Caco-2 (cell line): Measurements from ENCODE around the gene CNTN6. TPM values are rescaled to one million over a fixed set of nuclear protein-coding genes. Genes with fewer than 3 reads are reported as not detected.

Experiments used
- BruUV-seq: library from RNA; stranded (reverse); fragments of 400-500 nt; replicated peaks from 2 replicates; lab custom pipeline; 2021; lab: Mats Ljungman, UMichigan
- CTCF ChIA-PET: fragments of 300-600 bp; sonication (Branson Sonifier 250); formaldehyde crosslinking; loops from one replicate; lab custom pipeline; 2022; ENCODE audit warnings: antibody characterized with exemption; lab: Charles Lee
- POLR2A ChIA-PET: fragments of 300-600 bp; sonication (Branson Sonifier 250); formaldehyde crosslinking; loops from one replicate; lab custom pipeline; 2022; ENCODE audit warnings: antibody characterized with exemption; lab: Charles Lee
- DNase-seq, 2 experiments: peaks; one replicate each; pipeline versions ENCODE4 v3.0.0 to v3.0.0-alpha.2; 2020 to 2022
- H3K27me3 ChIP-seq: replicated peaks from 2 replicates; pipeline ENCODE4 v1.6.0; 2011; ENCODE audit warnings: low read length; ENCODE audit not compliant: control insufficient read depth, insufficient read depth
- H3K36me3 ChIP-seq: 2 replicates; pipeline ENCODE4 v1.5.1; 2011; ENCODE audit warnings: low read length; ENCODE audit not compliant: control insufficient read depth, insufficient read depth
- H3K4me1 ChIP-seq: fragments of 250-450 bp; sonication (Bioruptor Pico); 2 replicates; pipeline ENCODE4 v1.5.1; 2020; ENCODE audit warnings: mild to moderate bottlenecking
- H3K4me3 ChIP-seq: 2 replicates; pipeline ENCODE4 v1.5.1; 2011; ENCODE audit warnings: low read depth, mild to moderate bottlenecking, control low read depth, low read length
- H3K9me3 ChIP-seq: fragments of 250-450 bp; sonication (Bioruptor Pico); 2 replicates; pipeline ENCODE4 v1.5.1; 2020; ENCODE audit warnings: mild to moderate bottlenecking, moderate library complexity
- H3K27ac Mint-ChIP-seq: one replicate; pipeline ENCODE4 v1.8.0; 2022; ENCODE audit warnings: mixed read lengths; ENCODE audit not compliant: unreplicated experiment
- H3K27me3 Mint-ChIP-seq: one replicate; pipeline ENCODE4 v1.8.0; 2022; ENCODE audit warnings: mixed read lengths; ENCODE audit not compliant: insufficient read depth, unreplicated experiment
- H3K36me3 Mint-ChIP-seq: one replicate; pipeline ENCODE4 v1.8.0; 2022; ENCODE audit warnings: mild to moderate bottlenecking, mixed read lengths; ENCODE audit not compliant: insufficient read depth, unreplicated experiment
- H3K4me1 Mint-ChIP-seq: one replicate; pipeline ENCODE4 v1.8.0; 2022; ENCODE audit warnings: low read depth, mixed read lengths; ENCODE audit not compliant: unreplicated experiment
- H3K4me3 Mint-ChIP-seq: one replicate; pipeline ENCODE4 v1.8.0; 2022; ENCODE audit warnings: mild to moderate bottlenecking, moderate library complexity, mixed read lengths; ENCODE audit not compliant: unreplicated experiment
- H3K9me3 Mint-ChIP-seq: one replicate; pipeline ENCODE4 v1.8.0; 2022; ENCODE audit warnings: mixed read lengths; ENCODE audit not compliant: unreplicated experiment
- intact Hi-C: fragments of 100-400 bp; cut with micrococcal nuclease; formaldehyde crosslinking; loops from one replicate; pipeline ENCODE4 v1.10.0; 2022; ENCODE audit not compliant: unreplicated experiment
- total RNA-seq: library from RNA; stranded (reverse); gene quantifications from 2 replicates; pipeline ENCODE4 v1.2.3, GENCODE V29; 2022
- TF ChIP-seq, protein P1 (sequence below), 2 experiments: fragments of 200-600 bp in 1 of 2; IDR thresholded peaks; 1 replicate in 1 of 2; 2 replicates in 1 of 2; pipeline versions ENCODE4 v1.5.1 to v1.8.0; 2011 to 2022; ENCODE audit warnings: antibody characterized with exemption in 1 of 2, control low read depth in 1 of 2, inconsistent platforms in 1 of 2, low read depth in 1 of 2, low read length in 1 of 2, mild to moderate bottlenecking in 1 of 2, moderate library complexity in 1 of 2; ENCODE audit not compliant: insufficient read depth in 1 of 2, severe bottlenecking in 1 of 2, unreplicated experiment in 1 of 2

The CNTN6 gene
- total RNA-seq, 1 experiment from 2014 or later = not detected

DNA sequence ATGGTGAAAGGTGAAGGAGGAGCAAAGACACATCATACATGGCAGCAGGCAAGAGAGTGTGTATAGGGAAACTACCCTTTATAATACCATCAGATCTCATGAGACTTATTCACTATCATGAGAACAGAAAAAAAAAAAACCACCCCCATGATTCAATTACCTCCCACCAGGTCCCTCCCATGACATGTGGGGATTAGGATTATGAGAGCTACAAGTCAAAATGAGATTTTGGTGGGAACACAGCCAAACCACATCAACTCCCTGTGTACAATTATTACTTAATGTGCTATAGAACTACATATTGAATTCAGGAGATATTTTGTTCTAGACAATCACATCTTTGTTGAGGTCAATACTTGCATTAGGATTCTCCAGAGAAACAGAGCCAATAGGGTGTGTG, 313.4 kb downstream of the CNTN6 start:
- no peaks in the 10 kb centered on the region for H3K27me3 Mint-ChIP-seq
- no peaks in the 10 kb centered on the region for H3K27me3 ChIP-seq
- ChIA-PET CTCF (no interaction called here), POLR2A (no interaction called here)
- no peaks in the 10 kb centered on the region for H3K4me1 Mint-ChIP-seq
- no TSS peak for BruUV-seq
- no peaks in the 10 kb centered on the region for H3K36me3 ChIP-seq
- no peak for DNase-seq
- no peaks in the 10 kb centered on the region for H3K9me3 Mint-ChIP-seq
- H3K27ac Mint-ChIP-seq = no peak overlapping the region
- H3K36me3 Mint-ChIP-seq = no peaks in the 10 kb centered on the region
- TF ChIP-seq, protein P1, sequence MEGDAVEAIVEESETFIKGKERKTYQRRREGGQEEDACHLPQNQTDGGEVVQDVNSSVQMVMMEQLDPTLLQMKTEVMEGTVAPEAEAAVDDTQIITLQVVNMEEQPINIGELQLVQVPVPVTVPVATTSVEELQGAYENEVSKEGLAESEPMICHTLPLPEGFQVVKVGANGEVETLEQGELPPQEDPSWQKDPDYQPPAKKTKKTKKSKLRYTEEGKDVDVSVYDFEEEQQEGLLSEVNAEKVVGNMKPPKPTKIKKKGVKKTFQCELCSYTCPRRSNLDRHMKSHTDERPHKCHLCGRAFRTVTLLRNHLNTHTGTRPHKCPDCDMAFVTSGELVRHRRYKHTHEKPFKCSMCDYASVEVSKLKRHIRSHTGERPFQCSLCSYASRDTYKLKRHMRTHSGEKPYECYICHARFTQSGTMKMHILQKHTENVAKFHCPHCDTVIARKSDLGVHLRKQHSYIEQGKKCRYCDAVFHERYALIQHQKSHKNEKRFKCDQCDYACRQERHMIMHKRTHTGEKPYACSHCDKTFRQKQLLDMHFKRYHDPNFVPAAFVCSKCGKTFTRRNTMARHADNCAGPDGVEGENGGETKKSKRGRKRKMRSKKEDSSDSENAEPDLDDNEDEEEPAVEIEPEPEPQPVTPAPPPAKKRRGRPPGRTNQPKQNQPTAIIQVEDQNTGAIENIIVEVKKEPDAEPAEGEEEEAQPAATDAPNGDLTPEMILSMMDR (IDR thresholded peaks at IDR 0.05; ENCODE audit: insufficient read depth in 1 of 2, low read depth in 1 of 2, low read length in 1 of 2, severe bottlenecking in 1 of 2, unreplicated experiment in 1 of 2) = no peak
- H3K4me3 Mint-ChIP-seq = no peak overlapping the region
- H3K4me3 ChIP-seq = no peak overlapping the region
- no peaks in the 10 kb centered on the region for H3K9me3 ChIP-seq
- intact Hi-C loops = no loop called here
- no peaks in the 10 kb centered on the region for H3K4me1 ChIP-seq

DNA sequence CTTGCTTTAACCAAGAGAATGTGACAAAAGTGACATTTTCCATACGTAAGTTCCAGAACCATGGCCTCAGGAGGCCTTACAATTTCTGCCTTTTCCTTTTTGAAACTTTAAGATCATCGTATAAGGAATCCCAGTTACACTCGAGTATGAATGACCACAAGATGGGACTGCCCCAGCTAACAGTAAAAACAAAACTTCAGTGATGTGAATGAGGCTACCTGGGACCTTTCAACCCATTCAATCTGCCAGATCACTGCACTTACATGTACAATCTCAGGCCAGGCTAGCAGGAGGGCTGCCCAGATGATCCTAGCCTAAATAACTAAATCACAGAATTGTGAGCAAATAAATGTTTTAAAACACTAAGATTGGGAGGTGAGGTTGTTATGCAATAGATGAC, 328.8 kb downstream of the CNTN6 start:
- intact Hi-C loops = no loop called here
- H3K4me1 ChIP-seq = no peaks in the 10 kb centered on the region
- H3K36me3 ChIP-seq = no peaks in the 10 kb centered on the region
- no peak overlapping the region for H3K4me3 Mint-ChIP-seq
- no peak overlapping the region for H3K4me3 ChIP-seq
- no TSS peak for BruUV-seq
- ChIA-PET POLR2A (no interaction called here), CTCF (no interaction called here)
- no peaks in the 10 kb centered on the region for H3K36me3 Mint-ChIP-seq
- H3K27me3 ChIP-seq = no peaks in the 10 kb centered on the region; the same call in 1 of the 2 replicates
- TF ChIP-seq, protein P1 (IDR thresholded peaks at IDR 0.05; ENCODE audit: insufficient read depth in 1 of 2, low read depth in 1 of 2, low read length in 1 of 2, severe bottlenecking in 1 of 2, unreplicated experiment in 1 of 2) = no peak
- no peaks in the 10 kb centered on the region for H3K9me3 ChIP-seq
- H3K4me1 Mint-ChIP-seq = no peaks in the 10 kb centered on the region
- DNase-seq = no peak
- no peaks in the 10 kb centered on the region for H3K9me3 Mint-ChIP-seq
- peaks cover 3% of the 10 kb centered on the region for H3K27me3 Mint-ChIP-seq
- no peak overlapping the region for H3K27ac Mint-ChIP-seq

DNA sequence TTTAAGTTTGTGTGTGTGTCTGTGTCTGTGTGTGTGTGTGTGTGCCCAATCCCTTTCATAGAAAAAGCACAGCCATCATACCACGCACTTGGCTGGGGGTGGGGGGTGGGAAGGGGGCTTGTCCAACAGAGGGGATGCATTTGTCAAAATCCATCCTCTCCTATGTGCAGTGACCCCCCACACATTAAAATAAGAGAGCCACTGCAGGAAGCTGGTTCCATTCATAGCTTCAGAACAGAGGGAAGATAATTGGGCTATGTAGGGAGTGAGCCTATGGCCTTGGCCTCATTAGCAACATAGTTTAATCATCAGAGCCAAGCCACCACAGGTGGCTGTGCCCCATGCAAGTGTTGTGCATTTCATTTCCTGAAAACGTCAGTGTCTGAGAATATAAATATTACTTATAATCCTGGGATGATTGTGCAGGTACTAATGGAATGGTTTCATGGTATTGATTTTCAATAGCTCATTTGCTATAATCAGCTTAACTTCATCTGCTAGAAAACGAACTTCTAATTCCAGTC, 330.8 kb downstream of the CNTN6 start:
- Mint-ChIP-seq H3K36me3 (no peaks in the 10 kb centered on the region), H3K27me3 (peaks cover 3% of the 10 kb centered on the region), H3K4me3 (no peak overlapping the region), H3K27ac (no peak overlapping the region), H3K9me3 (no peaks in the 10 kb centered on the region), H3K4me1 (no peaks in the 10 kb centered on the region)
- no peak for DNase-seq
- no peaks in the 10 kb centered on the region for H3K36me3 ChIP-seq
- intact Hi-C loops = no loop called here
- TF ChIP-seq, protein P1 (IDR thresholded peaks at IDR 0.05; ENCODE audit: insufficient read depth in 1 of 2, low read depth in 1 of 2, low read length in 1 of 2, severe bottlenecking in 1 of 2, unreplicated experiment in 1 of 2) = no peak
- no peaks in the 10 kb centered on the region; the same call in 1 of the 2 replicates for H3K27me3 ChIP-seq
- H3K4me3 ChIP-seq = no peak overlapping the region
- POLR2A ChIA-PET = no interaction called here
- no peaks in the 10 kb centered on the region for H3K4me1 ChIP-seq
- CTCF ChIA-PET = no interaction called here
- no peaks in the 10 kb centered on the region for H3K9me3 ChIP-seq
- BruUV-seq = no TSS peak
